NCI-H1048 (cell line): Measurements from ENCODE around the gene ALKBH3.

Experiments
- DNase-seq: peaks from one replicate; lab custom pipeline; 2025; lab: John Stamatoyannopoulos, UW

Gene ALKBH3

DNA sequence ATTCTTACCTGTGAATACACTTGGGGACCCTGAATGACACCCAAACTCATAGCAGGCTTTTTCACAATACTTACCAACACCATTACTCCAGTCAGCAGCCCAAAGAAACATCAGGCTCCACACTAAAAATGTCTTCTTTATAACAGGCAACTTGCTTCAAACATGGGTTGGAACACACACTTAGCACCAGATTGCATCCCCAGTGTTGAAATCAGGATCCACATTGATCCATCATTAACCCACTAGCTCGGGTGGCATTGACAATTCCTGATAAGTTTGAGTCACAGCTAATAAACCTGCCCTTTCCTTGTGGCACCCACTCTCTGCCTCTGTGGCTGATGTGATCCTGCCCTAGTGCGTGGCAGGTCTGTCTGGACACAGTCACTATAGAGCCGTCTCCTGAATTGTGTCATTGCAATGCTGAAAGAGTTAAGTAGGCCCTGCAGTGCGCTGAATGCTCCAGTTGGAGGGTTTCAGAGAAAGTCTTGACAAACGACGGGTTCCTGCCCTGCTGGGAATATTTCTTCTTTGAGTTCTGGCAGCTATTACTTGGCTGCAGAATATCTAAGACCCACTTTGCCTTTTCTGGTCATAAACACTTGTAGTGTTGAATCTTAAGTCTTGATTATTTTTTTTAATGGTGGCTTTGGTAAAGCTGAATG lies 42.2 kb downstream of the ALKBH3 start:
- no peak for DNase-seq

DNA sequence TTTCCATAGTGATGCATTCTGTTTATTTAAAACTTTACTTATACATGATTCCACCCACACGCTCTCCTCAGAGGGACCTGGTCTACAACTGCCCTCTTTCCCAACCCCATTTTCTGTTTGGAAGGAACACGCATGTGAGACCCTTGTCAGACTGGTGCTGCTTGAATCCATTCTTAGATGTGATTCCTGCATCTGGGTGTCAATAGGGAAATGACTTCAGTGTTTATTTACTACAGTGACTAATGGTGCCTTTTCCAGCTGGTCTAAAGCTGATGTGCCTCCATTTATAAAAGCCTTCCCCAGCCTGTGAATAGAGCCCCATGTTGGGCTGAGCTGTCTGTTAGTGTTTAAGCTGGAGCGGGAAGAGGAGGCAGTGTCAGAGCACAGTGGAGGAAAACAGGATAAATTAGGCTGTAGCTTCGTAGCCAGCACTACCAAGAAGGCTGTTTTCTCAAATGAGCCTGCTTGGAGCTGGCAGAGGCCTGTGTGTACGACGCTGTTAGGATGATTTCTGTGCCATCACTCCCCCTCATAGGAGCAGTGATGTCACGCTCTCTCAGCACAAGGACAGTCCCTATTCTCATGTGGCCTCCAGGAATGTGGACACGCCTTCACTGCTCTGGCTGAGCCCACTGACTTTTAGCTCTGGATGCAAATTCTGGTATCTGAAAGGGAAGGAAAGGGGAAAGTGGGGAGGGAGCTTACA lies 42.9 kb downstream of the ALKBH3 start:
- no peak for DNase-seq

DNA sequence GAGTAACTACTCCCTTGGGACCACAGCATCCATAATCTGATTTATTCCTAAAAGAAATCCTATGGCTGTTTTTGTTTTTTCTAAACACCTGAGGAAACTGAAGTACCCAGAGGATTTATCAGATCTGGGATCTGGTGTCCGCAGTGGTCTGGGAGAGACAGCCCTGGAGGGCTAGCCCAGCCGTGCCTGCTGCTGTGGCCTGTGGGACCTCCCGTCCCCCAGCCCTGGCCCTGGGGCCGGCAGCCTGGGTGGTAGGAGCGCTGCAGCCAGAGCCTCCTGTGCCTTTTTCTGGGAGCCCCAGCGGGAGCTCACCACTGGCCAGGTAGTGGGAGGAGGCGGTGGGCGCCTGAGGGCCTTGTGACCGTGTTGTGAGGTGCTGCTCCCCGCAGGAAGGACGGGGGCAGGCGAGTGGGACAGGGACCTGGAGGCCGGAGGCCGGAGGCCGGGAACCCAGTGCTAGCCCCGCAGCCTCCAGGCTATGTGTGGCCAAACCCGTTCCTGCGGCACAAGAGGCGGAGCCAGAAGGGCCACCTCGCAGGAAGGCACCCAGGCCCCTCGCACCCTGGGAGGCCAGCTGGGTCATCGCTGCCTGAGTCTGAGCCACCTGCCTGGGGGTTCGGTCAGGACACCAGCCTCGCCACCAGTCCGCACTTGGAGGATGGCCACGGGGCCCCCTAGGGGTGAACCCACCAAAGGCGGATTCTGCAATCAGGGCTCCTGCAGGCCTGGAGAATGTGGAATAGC lies 43.7 kb downstream of the ALKBH3 start:
- DNase-seq, result no peak

DNA sequence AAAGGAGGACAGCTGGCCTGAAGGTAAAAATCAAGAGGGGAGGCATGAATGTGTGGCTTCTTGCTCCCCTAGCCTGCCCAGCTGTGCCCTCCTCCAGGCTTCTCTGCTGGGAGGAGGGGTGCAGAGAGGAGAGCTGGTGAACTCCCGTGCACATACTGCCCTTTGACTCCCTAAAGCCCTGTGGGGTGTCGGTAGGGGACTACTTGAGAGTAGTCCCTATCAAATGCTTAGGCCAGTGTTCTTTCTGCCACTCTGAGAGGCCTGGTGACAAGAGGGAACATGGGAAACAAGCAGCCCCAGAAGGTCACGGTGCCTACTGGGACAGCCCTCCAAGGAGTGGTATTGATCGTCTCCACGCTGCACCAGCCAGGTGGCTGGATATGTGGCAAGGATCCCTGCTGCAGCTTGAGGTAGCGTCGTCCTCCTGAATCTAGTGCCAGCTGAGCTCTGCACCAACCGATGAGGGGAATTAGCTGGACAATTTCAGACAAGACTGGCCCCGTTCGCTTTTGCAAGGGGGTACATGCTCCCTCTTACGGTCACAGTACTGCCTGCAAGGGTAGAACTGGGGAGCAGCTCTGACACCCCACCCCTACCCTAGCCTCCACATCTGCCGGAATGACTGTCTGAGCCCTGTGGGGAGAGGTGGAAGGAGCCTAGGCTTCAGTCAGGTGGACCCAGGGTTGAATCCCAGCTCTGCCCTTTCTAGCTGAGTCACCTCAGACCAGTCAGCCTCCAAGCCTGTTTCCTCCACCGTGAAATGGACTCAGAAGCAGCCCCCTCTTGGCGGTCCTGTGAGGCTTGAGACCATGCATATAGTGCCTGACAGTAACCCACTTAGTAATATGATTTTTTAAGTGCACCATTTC lies 44.7 kb downstream of the ALKBH3 start:
- no peak for DNase-seq

DNA sequence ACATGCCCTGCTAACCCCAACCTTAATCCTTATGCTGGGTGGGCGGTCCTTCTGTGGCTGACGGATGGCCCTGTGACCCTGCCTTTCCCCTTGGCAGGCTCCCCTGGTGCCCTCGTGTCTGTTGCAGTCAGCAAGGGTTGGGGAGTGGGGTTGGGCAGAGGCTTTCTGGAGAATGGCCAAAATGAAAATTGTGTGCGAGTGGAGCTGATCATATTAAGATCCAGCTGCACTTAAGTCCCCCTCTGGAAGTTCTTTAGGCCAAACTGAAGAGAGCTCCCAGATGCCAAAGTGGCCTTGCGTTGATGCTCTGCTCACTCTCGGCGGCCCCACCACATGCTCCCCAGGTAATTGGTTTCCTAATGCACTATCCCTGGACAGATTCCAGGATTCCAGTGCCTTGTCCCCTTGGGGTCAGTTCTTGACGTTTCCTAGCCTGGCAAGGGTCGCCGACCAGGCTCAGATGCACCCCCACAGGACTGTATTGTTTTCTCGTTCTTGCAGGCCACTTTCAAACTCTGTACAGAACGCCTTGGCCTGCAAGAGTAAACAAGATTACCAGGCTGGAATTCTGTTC lies 45.4 kb downstream of the ALKBH3 start:
- DNase-seq, result no peak

DNA sequence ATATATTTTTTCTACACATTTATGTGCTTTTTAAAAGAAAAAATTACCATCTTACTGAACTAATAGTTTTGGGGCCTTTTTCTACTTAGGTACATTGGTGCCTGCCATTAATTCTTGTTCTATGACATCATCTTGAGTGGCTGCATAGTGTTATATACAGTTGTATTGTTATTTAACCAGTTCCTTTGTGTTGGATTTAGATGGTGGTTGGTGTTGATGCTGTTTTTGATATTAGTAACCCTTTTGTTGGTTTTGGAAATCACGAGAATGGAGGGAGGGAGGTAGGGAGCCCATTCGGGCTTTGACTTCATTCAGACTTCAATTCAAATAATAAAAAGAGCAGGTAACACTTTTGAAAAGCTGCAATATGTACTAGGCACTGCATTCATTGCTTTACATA lies 46.4 kb downstream of the ALKBH3 start:
- DNase-seq, result no peak

DNA sequence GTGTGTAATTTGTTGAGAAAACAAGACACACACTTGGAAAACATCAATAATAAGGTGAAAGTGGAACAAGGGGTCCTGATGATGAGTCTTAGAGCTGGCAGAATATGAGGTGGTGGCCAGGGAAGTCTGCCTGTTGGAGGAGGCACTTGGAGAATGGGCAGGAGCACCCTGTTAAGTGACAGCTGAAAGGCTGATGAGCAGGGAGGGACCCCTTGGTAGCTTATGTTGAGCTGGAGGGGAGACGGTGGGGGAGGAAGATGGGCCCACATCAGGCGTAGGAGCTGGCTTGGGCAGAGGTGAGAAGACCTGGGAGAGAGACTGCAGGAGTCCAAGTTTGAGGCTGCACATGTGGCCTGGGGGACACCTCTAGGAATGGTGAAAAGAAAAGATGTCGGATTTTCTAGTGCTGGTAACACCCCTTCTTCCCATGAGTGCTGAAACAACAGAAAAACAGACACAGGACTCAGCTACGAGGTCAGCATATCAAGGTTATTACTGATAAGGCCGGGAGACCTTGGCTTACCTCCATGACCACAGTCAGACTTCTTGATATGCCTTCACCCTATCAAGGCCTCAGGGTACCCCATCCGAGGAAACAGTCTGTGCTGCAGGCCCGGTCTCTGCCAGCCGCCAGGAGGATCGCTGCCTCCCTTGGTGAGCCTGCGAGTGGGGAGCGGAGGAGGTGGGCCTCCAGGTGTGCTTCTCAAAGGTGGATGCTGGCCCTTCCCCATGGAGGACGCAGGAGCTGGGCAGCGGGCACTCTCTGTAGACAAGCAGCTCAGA lies 47.5 kb downstream of the ALKBH3 start:
- no peak for DNase-seq

DNA sequence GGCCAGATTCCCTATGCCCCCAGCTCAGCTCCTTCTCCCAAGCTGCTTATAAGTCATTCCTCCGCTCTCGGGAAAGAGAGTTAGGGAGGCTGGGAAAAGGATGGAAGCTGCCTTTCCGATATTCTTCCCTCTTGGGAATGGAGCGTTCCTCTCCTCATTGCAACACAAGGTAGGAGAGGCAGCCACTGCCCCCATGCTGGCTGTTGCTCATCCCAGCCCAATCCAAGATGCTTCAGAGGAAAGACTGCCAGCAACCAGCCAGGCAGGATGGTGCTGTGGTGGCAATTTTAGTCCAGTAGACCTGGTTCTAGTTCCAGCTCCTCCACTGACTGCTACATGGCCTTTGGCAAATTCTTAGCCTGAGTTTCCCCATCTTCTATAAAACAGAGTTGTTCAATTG lies 48.1 kb downstream of the ALKBH3 start:
- no peak for DNase-seq

DNA sequence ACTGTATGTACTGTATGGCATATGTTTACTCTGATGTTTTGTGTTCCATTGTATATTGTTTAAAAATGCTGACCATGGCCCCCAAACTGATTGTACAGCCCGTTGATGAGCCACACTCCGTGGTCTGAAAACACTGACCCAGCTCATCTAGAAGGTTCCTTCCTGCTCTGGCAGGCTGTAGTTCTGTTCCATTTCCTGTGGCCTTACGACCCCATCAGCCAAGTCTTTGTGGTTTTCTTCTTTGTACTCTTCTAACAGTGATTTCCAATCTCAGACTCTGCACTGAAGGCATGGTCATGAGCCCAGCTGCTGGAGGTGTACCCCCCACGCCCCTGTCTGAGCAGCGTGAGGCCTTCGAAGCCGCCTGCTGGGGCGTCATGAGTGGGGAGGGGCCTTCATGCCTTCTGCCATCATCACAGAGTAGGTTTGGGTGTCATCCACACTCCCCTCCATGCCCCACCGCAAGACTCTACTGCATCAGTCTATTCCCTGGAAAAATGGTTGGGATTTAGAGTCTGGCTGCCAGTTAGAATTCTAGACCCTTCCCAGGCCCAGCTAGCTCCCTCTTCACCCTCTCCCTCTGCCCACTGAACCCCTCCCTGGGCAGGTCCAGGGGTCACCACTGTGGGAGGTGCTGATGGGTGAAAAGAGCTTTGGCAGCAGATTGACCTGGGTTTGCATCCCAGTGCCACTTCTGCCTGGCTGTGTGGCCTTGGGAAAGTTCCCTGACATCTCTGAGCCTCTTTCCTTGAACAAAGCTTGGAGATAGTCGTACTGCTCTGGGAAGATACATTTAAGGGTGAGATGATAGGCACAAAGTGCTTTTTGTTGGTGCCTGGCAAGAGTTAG lies 50.5 kb downstream of the ALKBH3 start:
- no peak for DNase-seq

DNA sequence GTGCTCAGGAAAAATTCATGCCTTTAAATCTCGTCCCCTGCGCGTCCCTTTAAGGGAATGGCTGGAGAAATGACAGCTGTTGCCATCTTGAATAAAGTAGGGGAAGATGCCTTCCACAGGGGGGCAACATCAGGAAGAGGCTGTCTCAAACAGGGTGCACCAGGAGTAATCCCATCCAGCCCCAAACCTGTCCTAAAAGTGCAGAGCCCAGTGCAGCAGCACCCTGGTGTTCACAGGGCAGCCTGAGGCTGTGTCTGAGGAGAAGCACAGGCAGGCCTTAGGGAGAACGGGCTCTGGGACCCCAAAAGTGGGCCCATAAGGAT lies 51.0 kb downstream of the ALKBH3 start:
- no peak for DNase-seq

DNA sequence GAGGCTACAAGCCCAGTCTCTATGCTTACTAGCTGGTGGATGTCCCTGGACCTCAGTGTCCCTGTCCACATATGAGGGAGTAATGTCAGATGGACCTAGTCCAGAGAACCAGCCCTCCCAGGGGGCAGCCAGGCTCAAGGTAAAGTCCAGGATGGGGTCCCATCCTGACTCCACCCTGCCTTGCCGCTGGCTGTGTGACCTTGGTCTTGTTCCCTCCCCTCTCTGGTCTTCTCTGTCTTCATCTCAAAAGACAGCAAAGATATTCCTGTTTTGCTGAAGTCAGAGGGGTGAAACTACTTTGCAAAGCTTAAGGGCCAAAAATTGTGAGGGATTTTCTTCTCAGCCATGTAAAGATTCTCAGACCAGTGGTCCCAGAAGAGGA lies 52.6 kb downstream of the ALKBH3 start:
- no peak for DNase-seq

DNA sequence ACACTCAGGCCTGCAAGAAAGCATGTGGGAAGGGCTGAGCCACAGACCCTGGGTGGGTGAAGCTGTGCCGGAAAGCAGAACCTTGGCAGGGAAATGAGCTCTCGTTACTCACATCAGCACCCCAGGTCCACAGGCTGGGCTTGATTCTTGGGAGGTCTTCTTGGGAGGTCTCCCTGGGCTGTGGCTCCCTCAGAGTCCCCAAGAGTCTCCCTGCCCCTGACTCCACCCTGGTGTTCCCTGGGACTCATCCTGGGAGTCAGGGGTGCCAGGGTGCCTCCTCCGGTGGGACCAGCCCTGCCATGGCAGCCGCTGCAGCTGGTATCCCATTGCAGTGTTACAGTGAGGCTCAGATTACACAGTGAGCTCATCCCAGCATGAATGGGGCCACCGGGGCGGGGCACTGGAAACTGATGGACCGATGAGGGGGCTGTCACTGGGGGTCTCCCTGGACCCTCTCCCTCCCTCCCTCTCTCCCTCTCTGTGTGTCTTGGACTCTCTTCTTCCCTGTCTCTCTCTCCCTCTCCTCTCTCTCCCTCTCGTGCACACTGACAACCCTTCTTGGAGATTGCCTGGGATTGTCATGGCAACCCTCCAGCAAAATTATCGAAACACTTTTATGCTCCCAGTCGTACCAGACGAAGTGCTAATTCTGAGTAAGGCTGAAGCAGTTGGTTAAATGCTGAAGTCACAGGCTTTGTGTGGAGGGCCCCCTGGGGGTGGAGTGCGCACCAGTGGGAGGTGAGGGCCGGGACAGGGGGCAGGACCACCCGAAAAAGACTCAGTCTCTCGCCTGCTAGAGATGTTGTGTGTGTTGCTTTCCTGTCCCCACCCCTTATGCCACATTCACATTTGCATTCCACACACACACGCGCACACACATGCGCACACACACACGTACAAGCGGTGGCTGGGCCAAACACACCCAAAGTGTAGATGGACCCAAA lies 53.2 kb downstream of the ALKBH3 start:
- DNase-seq, result no peak

DNA sequence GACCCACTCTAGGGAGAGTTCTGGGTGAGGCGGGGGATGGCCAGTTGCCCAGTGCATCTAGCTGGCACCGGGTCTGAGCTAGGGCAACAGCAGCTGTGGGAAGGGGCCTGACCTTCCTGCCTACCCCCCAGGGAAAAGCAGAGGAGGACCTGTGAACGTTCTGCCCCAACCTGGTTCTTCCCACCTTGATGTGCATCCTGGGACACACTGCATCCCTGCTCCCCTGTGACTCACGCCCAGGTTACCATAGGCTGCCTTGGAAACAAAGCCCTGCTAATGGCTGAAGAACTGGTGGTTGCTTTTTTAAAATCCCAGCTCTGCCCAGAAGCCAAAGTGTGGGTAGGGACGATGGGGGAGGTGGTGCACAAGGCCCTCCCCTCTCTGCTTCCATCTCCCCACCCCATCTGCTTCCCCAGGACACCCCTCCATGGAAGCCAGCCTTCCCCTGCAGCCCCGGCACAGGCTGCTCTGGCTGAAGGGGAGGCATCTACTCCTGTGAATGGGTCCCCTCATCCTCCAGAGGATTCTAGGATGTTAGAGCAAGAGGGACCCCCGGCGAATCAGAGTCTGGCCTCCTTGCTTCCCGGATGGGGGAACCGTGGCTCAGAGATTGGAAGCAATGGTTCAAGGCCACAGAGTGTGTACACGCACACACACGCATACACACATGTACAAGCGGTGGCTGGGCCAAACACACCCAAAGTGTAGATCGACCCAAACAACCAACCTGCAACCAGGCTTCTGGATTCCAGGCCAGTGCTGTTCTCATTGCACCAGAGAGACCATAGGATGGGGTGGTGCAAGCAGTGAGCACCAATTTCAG lies 54.2 kb downstream of the ALKBH3 start:
- no peak for DNase-seq

DNA sequence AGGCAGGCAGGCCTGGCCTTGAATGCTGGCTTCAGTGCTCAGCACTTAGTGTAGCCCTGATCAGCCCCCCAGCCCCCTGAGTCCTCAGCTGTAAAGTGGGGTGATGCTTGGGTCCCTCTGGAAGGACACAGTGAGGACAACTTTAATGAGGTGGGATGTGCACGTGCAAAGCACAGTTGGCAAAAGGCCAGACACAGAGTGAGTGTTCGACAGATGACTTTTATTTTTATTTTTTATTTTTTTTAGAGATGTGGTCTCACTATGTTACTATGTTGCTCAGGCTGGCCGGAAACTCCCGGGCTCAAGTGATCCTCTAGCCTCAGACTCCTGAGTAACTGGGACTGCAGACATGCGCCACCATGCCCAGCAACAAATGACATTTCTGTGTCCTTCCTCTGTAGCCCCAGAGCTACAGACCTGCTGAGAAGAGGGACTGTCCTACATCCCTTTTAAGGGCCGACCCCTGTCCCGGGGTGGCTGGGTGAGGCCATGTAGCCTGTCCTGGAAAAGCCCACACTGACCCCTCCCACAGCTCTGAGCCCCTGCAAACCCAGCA lies 54.9 kb downstream of the ALKBH3 start:
- no peak for DNase-seq

DNA sequence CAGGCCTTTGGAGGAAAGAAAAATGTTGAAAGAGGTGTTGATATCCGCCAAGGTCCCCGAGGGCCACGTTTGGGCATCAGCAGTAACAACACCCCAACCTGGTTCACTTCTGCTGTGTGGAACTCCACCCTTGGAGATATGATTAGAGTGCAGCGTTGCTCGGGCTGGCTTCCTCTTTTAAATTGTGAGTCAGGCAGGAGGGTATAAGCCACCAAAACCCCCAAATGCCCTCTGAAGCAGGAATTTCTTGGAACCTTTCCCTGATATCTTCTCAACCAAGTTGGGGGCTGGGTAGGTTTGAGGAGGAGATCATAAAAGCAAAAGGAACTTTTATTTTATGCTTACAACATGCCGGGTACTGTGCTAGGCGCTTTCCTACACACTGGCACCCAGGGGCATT lies 55.4 kb downstream of the ALKBH3 start:
- DNase-seq, result no peak

DNA sequence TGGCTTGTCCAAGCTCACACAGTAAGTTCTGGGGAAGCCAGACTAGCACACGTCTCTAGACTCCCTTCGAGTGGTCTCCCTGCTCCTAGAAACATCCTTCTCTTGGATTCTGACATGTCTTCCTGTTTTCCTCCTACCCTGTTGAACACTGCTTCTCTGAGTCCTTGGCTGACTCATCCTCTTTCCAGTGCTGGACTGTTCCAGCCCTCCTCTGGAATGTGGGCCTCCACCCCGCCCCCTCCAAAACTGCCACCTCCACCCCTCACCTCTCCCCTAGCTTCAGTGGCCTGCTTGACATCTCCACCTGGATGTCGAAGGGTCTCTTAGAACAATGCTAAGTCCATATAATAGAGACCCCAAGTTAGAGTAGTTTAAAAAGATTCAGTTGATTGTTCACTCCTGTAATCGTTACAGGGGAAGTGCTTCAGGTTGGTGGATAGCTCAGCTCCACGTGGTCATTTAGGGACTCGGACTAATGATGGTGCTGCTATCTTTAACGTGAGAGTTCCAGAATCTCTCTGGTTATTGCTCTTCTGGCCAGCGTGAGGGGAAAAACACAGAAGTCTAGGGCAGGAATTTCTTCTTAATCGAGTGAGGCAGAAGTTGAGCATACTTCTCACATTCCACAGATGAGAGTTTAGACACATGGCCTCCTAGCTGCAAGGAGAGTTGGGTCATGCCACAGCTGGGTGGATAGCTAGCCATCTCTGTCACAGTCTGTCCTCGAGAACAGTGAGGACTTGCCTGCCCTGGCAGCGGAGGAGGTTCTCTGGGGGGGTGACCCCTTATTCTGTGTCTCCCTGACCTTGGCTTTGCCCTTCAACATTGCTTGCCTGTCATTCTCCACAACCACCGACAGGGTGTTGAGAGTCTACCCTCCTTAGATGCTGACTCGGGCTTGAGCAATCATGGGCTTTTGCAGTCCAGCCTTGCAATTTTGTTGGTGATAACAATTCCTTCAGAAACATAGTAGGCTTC lies 57.1 kb downstream of the ALKBH3 start:
- no peak for DNase-seq
